Duodenal mucosa (tissue), 2 donors: Measurements from ENCODE around the gene SAPCD1.

ENCODE experiments used
- H3K27ac ChIP-seq: one replicate; pipeline ENCODE4 v1.7.0; 2013; ENCODE audit warnings: low read depth, low read length
- H3K27me3 ChIP-seq, 2 donors: one replicate each; pipeline ENCODE4 v1.7.0; 2013; ENCODE audit warnings: low read length in 2 of 2, control low read depth in 1 of 2; ENCODE audit not compliant: insufficient read depth in 2 of 2, control insufficient read depth in 1 of 2
- H3K36me3 ChIP-seq, 2 donors: one replicate each; pipeline ENCODE4 v1.7.0; 2013; ENCODE audit warnings: low read length in 2 of 2, control low read depth in 1 of 2; ENCODE audit not compliant: insufficient read depth in 2 of 2, control insufficient read depth in 1 of 2
- H3K4me1 ChIP-seq, 2 donors: one replicate each; pipeline ENCODE4 v1.7.0; 2013; ENCODE audit warnings: low read length in 2 of 2, control low read depth in 1 of 2; ENCODE audit not compliant: insufficient read depth in 2 of 2, control insufficient read depth in 1 of 2
- H3K4me3 ChIP-seq, 2 donors: one replicate each; pipeline ENCODE4 v1.7.0; 2013; ENCODE audit warnings: low read length in 2 of 2, low read depth in 1 of 2
- H3K9ac ChIP-seq, 2 donors: one replicate each; pipeline ENCODE4 v1.7.0; 2013; ENCODE audit warnings: low read length in 2 of 2, low read depth in 1 of 2
- H3K9me3 ChIP-seq, 2 donors: one replicate each; pipeline ENCODE4 v1.7.0; 2013; ENCODE audit warnings: low read length in 2 of 2, control low read depth in 1 of 2; ENCODE audit not compliant: control insufficient read depth in 1 of 2

SAPCD1 gene

GRCh38 chr6:31752739-31753319, 9.6 kb upstream of the SAPCD1 start:
- Histone ChIP-seq H3K4me3 (no peak overlapping the region), H3K9ac (no peak overlapping the region), H3K27ac (no peak overlapping the region), H3K9me3 (no peaks in the 10 kb centered on the region), H3K36me3 (no peaks in the 10 kb centered on the region), H3K4me1 (no peaks in the 10 kb centered on the region), H3K27me3 (no peaks in the 10 kb centered on the region)

GRCh38 chr6:31758281-31758680, 4.2 kb upstream of the SAPCD1 start:
- Histone ChIP-seq H3K4me1 (peaks cover 16 to 27% of the 10 kb centered on the region in 2 donors), H3K27me3 (no peaks in the 10 kb centered on the region), H3K4me3 (no peak overlapping the region), H3K27ac (no peak overlapping the region), H3K9ac (no peak overlapping the region), H3K9me3 (no peaks in the 10 kb centered on the region), H3K36me3 (peaks cover 0 to 20% of the 10 kb centered on the region in 2 donors)

GRCh38 chr6:31760790-31761189, 1.7 kb upstream of the SAPCD1 start:
- Histone ChIP-seq H3K9me3 (no peaks in the 10 kb centered on the region), H3K9ac (peak overlapping the region; percentile 33 to 35), H3K36me3 (peaks cover 0 to 24% of the 10 kb centered on the region in 2 donors), H3K27ac (no peak overlapping the region), H3K4me3 (no peak overlapping the region), H3K4me1 (peaks cover 34 to 37% of the 10 kb centered on the region in 2 donors), H3K27me3 (no peaks in the 10 kb centered on the region)

- Histone ChIP-seq H3K36me3 (peaks cover 0 to 24% of the 10 kb centered on the region in 2 donors), H3K27ac (no peak overlapping the region), H3K27me3 (no peaks in the 10 kb centered on the region), H3K4me3 (no peak overlapping the region), H3K4me1 (peaks cover 37 to 40% of the 10 kb centered on the region in 2 donors), H3K9me3 (no peaks in the 10 kb centered on the region), H3K9ac (peak overlapping the region; percentile 33 to 35)
These were observed 1.1 kb upstream of the SAPCD1 start for GRCh38 chr6:31761343-31761742.

GRCh38 chr6:31762878-31763618, 592 bp downstream of the SAPCD1 start:
- H3K9ac ChIP-seq = peak overlapping the region in 1 of 2 donors; percentile 16
- no peaks in the 10 kb centered on the region for H3K27me3 ChIP-seq
- peaks cover 41 to 47% of the 10 kb centered on the region in 2 donors for H3K4me1 ChIP-seq
- no peak overlapping the region for H3K27ac ChIP-seq
- peaks cover 0 to 24% of the 10 kb centered on the region in 2 donors for H3K36me3 ChIP-seq
- H3K4me3 ChIP-seq = no peak overlapping the region
- no peaks in the 10 kb centered on the region for H3K9me3 ChIP-seq

- Histone ChIP-seq H3K4me1 (peaks cover 41 to 47% of the 10 kb centered on the region in 2 donors), H3K36me3 (peaks cover 0 to 20% of the 10 kb centered on the region in 2 donors), H3K9ac (peak overlapping the region in 1 of 2 donors; percentile 16), H3K27ac (no peak overlapping the region), H3K27me3 (no peaks in the 10 kb centered on the region), H3K9me3 (no peaks in the 10 kb centered on the region), H3K4me3 (no peak overlapping the region)
These were observed 1.1 kb downstream of the SAPCD1 start for GRCh38 chr6:31763619-31763940.

- peaks cover 0 to 16% of the 10 kb centered on the region in 2 donors for H3K36me3 ChIP-seq
- no peak overlapping the region for H3K9ac ChIP-seq
- no peaks in the 10 kb centered on the region for H3K9me3 ChIP-seq
- H3K4me1 ChIP-seq = peaks cover 41 to 47% of the 10 kb centered on the region in 2 donors
- H3K27ac ChIP-seq = no peak overlapping the region
- H3K4me3 ChIP-seq = no peak overlapping the region
- H3K27me3 ChIP-seq = no peaks in the 10 kb centered on the region
These were observed 1.7 kb downstream of the SAPCD1 start for GRCh38 chr6:31764198-31764597.

- Histone ChIP-seq H3K9ac (peak overlapping the region; percentile 47 to 77), H3K4me1 (peaks cover 35 to 45% of the 10 kb centered on the region in 2 donors), H3K27ac (no peak overlapping the region), H3K36me3 (peaks cover 0 to 14% of the 10 kb centered on the region in 2 donors), H3K4me3 (peak overlapping the region; percentile 41 to 65), H3K9me3 (no peaks in the 10 kb centered on the region), H3K27me3 (no peaks in the 10 kb centered on the region)
These were observed 3.1 kb downstream of the SAPCD1 start for GRCh38 chr6:31765559-31765909.

GRCh38 chr6:31765910-31766794, 3.7 kb downstream of the SAPCD1 start:
- Histone ChIP-seq H3K4me3 (peak overlapping the region; percentile 41 to 65), H3K27me3 (no peaks in the 10 kb centered on the region), H3K27ac (no peak overlapping the region), H3K4me1 (peaks cover 29 to 40% of the 10 kb centered on the region in 2 donors), H3K36me3 (peaks cover 0 to 14% of the 10 kb centered on the region in 2 donors), H3K9ac (peak overlapping the region; percentile 47 to 77), H3K9me3 (no peaks in the 10 kb centered on the region)
